ENCODE measurements around the gene OR10AD1. TPM values are rescaled to one million over a fixed set of nuclear protein-coding genes. Genes with fewer than 3 reads are reported as not detected.
A peak's percentile ranks its signal among the peaks of the same experiment; 100 is the strongest.

Gene OR10AD1
- total RNA-seq, 1 donor from 2014 or later = 0.96 TPM

GRCh38 chr12:48192861-48193260, 10.2 kb downstream of the OR10AD1 start:
- peak; percentile 46 for DNase-seq (ENCODE audit: low spot score)

- no peak for DNase-seq (ENCODE audit: low spot score)
Observed at GRCh38 chr12:48191096-48191495, 12.0 kb downstream of the OR10AD1 start.

GRCh38 chr12:48189331-48190125, 13.6 kb downstream of the OR10AD1 start:
- DNase-seq (ENCODE audit: low spot score) = peak; percentile 88

- no peak for DNase-seq (ENCODE audit: low spot score)
Observed at GRCh38 chr12:48187916-48188695, 15.0 kb downstream of the OR10AD1 start.

- DNase-seq (ENCODE audit: low spot score) = peak; percentile 95
Observed at GRCh38 chr12:48185181-48185919, 17.7 kb downstream of the OR10AD1 start.

- DNase-seq (ENCODE audit: low spot score) = peak; percentile 41
Observed at GRCh38 chr12:48184549-48184922, 18.6 kb downstream of the OR10AD1 start.

- DNase-seq (ENCODE audit: low spot score) = no peak
Observed at GRCh38 chr12:48183876-48184548, 19.1 kb downstream of the OR10AD1 start.

- peak; percentile 95 for DNase-seq (ENCODE audit: low spot score)
Observed at GRCh38 chr12:48183091-48183875, 19.8 kb downstream of the OR10AD1 start, which contains the start of gene CCDC184. CCDC184 (plus strand) TSS chr12:48183644; CDS start chr12:48184123, 479 bp downstream.

- DNase-seq (ENCODE audit: low spot score) = no peak
Observed at GRCh38 chr12:48182631-48183030, 20.5 kb downstream of the OR10AD1 start.

- no peak for DNase-seq (ENCODE audit: low spot score)
Observed at GRCh38 chr12:48180857-48181495, 22.1 kb downstream of the OR10AD1 start.

- DNase-seq (ENCODE audit: low spot score) = no peak
Observed at GRCh38 chr12:48180424-48180823, 22.7 kb downstream of the OR10AD1 start.

GRCh38 chr12:48179466-48179865, 23.6 kb downstream of the OR10AD1 start:
- no peak for DNase-seq (ENCODE audit: low spot score)

- DNase-seq (ENCODE audit: low spot score) = no peak
Observed at GRCh38 chr12:48177982-48178381, 25.1 kb downstream of the OR10AD1 start.

- DNase-seq (ENCODE audit: low spot score) = no peak
Observed at GRCh38 chr12:48176417-48176751, 26.7 kb downstream of the OR10AD1 start.

GRCh38 chr12:48175613-48176416, 27.3 kb downstream of the OR10AD1 start:
- DNase-seq (ENCODE audit: low spot score) = peak; percentile 67

GRCh38 chr12:48169011-48169410, 34.1 kb downstream of the OR10AD1 start:
- DNase-seq (ENCODE audit: low spot score) = no peak

GRCh38 chr12:48165089-48165981, 37.8 kb downstream of the OR10AD1 start:
- DNase-seq (ENCODE audit: low spot score) = peak; percentile 57

GRCh38 chr12:48164451-48164850, 38.6 kb downstream of the OR10AD1 start:
- peak; percentile 28 for DNase-seq (ENCODE audit: low spot score)

Measured in umbilical cord (tissue), 2 donors.